ENCODE results near the gene ZNF311. TPM values are rescaled to one million over a fixed set of nuclear protein-coding genes. Genes with fewer than 3 reads are reported as not detected.

ZNF311 gene
- under 1 TPM; 0.33 to 0.64 TPM for total RNA-seq
- polyA plus RNA-seq = under 1 TPM in 1 of 2 donors, not detected in 1; 0.15 TPM

DNA sequence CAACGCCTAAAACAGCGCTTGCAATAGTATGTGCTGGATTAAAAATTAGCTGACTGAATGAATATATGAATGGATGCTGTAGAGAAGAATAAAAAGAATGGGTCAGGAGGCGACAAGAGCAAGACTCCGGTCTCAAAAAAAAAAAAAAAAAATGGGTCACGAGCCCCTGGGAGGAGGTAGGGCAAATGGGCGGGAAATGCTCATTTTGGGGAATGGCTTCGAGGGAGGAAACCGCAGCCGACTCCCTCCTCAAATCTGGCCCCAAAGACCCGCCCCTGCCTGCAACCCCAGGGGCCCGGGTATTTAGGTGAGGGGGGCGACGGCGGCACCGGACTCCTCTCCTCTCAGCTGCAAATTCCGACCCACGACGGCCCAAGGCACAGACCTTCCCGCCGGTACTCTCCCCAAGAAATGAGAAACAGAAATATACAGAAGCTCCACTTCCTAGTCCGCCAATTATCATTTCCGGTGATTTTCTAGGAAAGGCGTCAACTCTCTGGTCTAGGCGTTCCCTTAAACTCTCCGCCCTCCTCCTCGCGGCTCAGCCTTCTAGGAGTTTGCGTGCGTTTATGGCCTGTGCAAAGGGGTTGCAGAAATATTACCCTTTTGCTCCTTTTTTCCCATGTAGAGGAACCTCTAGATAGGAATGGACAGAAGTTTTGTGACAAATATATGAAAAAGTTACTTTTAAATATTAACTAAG is at the start of gene ZNF311:
Gene ZNF311 (minus strand): TSS at position 133 of the 703 bp plus-strand sequence. CDS start 1,361 bp downstream, outside the sequence.
- Mint-ChIP-seq H3K27ac (peak within 1 kb of the TSS; percentile 42 to 91 (median 81)), H3K4me3 (peak within 1 kb of the TSS; percentile 90 to 97 (median 93)), H3K9me3 (peaks cover 0 to 1% (median 0%) of the 10 kb centered on the region in 8 donors), H3K4me1 (peaks cover 12 to 31% (median 16%) of the 10 kb centered on the region in 4 donors), H3K36me3 (peaks cover 0 to 3% of the 10 kb centered on the region in 2 donors), H3K27me3 (no peaks in the 10 kb centered on the region)
- H3K4me3 ChIP-seq (ENCODE audit: low read length in 2 of 2) = peak within 1 kb of the TSS; percentile 21 to 52
- DNase-seq = peak; percentile 31 to 50 (median 41)
- intact Hi-C loops (cut with micrococcal nuclease) = no loop called here
- H3K36me3 ChIP-seq (ENCODE audit: insufficient read depth, low read length) = no peaks in the 10 kb centered on the region
- peaks cover 18% of the 10 kb centered on the region for H3K4me1 ChIP-seq (ENCODE audit: insufficient read depth, low read length)
- H3K27ac ChIP-seq (ENCODE audit: low read depth, low read length) = no peak within 1 kb of the TSS
- ChIA-PET CTCF (ENCODE audit: partially characterized antibody) (interaction anchor here (0.6 to 2.4 kb wide), 5 partner anchors 11 to 220 kb away, joined by 3 to 9 read pairs (median 3); no protein-coding TSS in a partner anchor), POLR2A (ENCODE audit: partially characterized antibody) (interaction anchor here (0.7 to 1.3 kb wide), 6 partner anchors 23 to 142 kb away, joined by 3 to 5 read pairs (median 3); partner anchors contain the start of gene TRIM27)
- H3K27me3 ChIP-seq (ENCODE audit: insufficient read depth, low read length) = no peaks in the 10 kb centered on the region
- H3K9me3 ChIP-seq (ENCODE audit: control insufficient read depth in 1 of 2, low read length in 2 of 2) = no peaks in the 10 kb centered on the region

DNA sequence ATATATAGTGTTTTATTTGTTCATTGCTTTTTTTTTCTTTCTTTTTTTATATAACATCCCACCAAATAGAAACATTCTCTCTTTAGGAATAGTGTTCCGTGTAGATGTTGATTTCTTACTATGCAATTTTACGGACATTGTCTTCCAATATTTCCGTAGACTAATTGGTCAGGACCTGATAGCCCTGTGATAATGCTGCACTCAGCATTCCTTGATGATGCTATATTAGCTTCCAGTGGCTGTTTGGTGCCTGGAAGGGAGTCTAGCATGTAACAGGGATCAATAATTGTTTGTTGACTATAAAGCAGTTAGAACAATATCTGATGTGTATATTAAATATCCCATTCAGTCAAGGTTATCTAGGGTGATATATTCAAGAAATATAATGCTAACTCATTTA is 46.6 kb upstream of the ZNF311 start:
- Histone ChIP-seq H3K4me3 (ENCODE audit: low read length in 2 of 2) (no peak overlapping the region), H3K9me3 (ENCODE audit: control insufficient read depth in 1 of 2, low read length in 2 of 2) (no peaks in the 10 kb centered on the region), H3K4me1 (ENCODE audit: insufficient read depth, low read length) (no peaks in the 10 kb centered on the region), H3K36me3 (ENCODE audit: insufficient read depth, low read length) (no peaks in the 10 kb centered on the region), H3K27me3 (ENCODE audit: insufficient read depth, low read length) (peaks cover 7% of the 10 kb centered on the region), H3K27ac (ENCODE audit: low read depth, low read length) (no peak overlapping the region)
- Mint-ChIP-seq H3K36me3 (no peaks in the 10 kb centered on the region), H3K4me1 (no peaks in the 10 kb centered on the region), H3K9me3 (peaks cover 0 to 12% (median 1%) of the 10 kb centered on the region in 8 donors), H3K27ac (no peak overlapping the region), H3K4me3 (no peak overlapping the region), H3K27me3 (peaks cover 32 to 43% of the 10 kb centered on the region in 2 donors)
- ChIA-PET CTCF (ENCODE audit: partially characterized antibody) (no interaction called here), POLR2A (ENCODE audit: partially characterized antibody) (no interaction called here)
- intact Hi-C loops (cut with micrococcal nuclease) = no loop called here
- DNase-seq = no peak

DNA sequence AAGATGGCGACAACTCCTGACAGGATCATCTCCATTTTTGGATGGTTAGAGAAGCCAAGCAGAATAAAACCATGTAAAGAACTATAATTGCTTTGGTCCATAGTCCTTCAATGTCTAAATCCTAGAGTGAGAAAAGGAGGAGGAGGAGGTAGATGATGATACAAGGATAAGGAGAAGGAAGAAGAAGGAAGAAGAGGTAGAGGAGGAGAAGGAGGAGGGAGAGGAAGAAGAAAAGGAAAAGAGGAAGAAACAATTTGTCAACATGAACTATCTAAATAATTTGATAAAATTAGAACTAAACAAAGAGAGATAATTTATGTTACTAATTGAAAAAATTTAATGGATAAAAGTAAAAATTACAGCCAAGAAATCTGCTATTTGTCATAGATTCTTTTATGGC is 40.0 kb upstream of the ZNF311 start, which contains the start of gene OR2W1:
Gene OR2W1 (minus strand): TSS at position 101 of the 400 bp plus-strand sequence. CDS start 0 bp downstream, at position 101.
- H3K27ac ChIP-seq (ENCODE audit: low read depth, low read length) = no peak within 1 kb of the TSS
- Mint-ChIP-seq H3K4me1 (no peaks in the 10 kb centered on the region), H3K4me3 (no peak within 1 kb of the TSS), H3K36me3 (no peaks in the 10 kb centered on the region), H3K9me3 (peaks cover 0 to 14% (median 5%) of the 10 kb centered on the region in 8 donors), H3K27me3 (peaks cover 30 to 40% of the 10 kb centered on the region in 2 donors), H3K27ac (no peak within 1 kb of the TSS)
- peaks cover 27% of the 10 kb centered on the region for H3K27me3 ChIP-seq (ENCODE audit: insufficient read depth, low read length)
- no peaks in the 10 kb centered on the region for H3K4me1 ChIP-seq (ENCODE audit: insufficient read depth, low read length)
- intact Hi-C loops (cut with micrococcal nuclease) = no loop called here
- H3K36me3 ChIP-seq (ENCODE audit: insufficient read depth, low read length) = no peaks in the 10 kb centered on the region
- DNase-seq = no peak
- H3K4me3 ChIP-seq (ENCODE audit: low read length in 2 of 2) = no peak within 1 kb of the TSS
- no peaks in the 10 kb centered on the region for H3K9me3 ChIP-seq (ENCODE audit: control insufficient read depth in 1 of 2, low read length in 2 of 2)
- ChIA-PET POLR2A (ENCODE audit: partially characterized antibody) (no interaction called here), CTCF (ENCODE audit: partially characterized antibody) (no interaction called here)

DNA sequence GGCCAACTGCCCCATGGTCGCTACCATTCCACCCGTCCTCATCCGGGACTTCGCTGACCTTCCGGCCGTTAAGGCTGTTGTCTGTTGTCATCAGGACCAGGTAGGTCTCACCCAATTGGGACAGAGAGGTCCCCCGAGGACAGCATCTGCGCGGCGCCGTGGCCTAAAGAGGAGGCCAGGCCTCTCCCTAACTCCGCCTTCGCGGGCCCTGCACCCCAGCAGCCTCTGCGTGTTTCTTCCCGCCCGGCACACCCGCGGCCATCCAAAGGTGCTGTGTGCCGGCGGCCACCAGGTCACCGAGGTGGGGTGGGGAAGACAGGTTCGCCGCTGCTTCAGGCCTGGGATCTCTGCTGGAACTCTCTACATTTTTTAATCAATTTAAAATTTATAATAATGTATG is 30.8 kb upstream of the ZNF311 start:
- ChIA-PET POLR2A (ENCODE audit: partially characterized antibody) (no interaction called here), CTCF (ENCODE audit: partially characterized antibody) (no interaction called here)
- no peak for DNase-seq
- Histone ChIP-seq H3K4me1 (ENCODE audit: insufficient read depth, low read length) (no peaks in the 10 kb centered on the region), H3K27me3 (ENCODE audit: insufficient read depth, low read length) (no peaks in the 10 kb centered on the region), H3K27ac (ENCODE audit: low read depth, low read length) (no peak overlapping the region), H3K36me3 (ENCODE audit: insufficient read depth, low read length) (no peaks in the 10 kb centered on the region), H3K4me3 (ENCODE audit: low read length in 2 of 2) (no peak overlapping the region), H3K9me3 (ENCODE audit: control insufficient read depth in 1 of 2, low read length in 2 of 2) (no peaks in the 10 kb centered on the region)
- H3K27me3 Mint-ChIP-seq = peaks cover 23 to 28% of the 10 kb centered on the region in 2 donors
- no peak overlapping the region for H3K27ac Mint-ChIP-seq
- H3K4me1 Mint-ChIP-seq = no peaks in the 10 kb centered on the region
- no peaks in the 10 kb centered on the region for H3K36me3 Mint-ChIP-seq
- H3K4me3 Mint-ChIP-seq = no peak overlapping the region
- no peaks in the 10 kb centered on the region for H3K9me3 Mint-ChIP-seq
- intact Hi-C loops (cut with micrococcal nuclease) = no loop called here

DNA sequence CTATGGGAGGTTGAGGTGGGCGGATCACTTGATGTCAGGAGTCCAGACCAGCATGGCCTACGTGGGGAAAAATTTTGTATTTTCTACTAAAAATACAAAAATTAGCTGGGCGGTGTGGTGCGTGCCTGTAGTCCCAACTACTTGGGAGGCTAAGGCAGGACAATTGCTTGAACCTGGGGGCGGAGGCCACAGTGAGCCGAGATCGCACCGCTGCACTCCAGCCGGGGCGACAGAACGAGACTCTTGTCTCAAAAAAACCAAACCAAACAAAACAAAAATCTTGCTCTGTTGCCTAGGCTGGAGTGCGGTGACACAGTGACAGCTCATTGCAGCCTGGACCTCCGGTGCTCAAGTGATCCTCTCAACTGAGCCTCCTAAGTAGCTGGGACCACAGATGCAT is 23.7 kb upstream of the ZNF311 start:
- Histone ChIP-seq H3K9me3 (ENCODE audit: control insufficient read depth in 1 of 2, low read length in 2 of 2) (no peaks in the 10 kb centered on the region), H3K4me1 (ENCODE audit: insufficient read depth, low read length) (no peaks in the 10 kb centered on the region), H3K27me3 (ENCODE audit: insufficient read depth, low read length) (peaks cover 8% of the 10 kb centered on the region), H3K4me3 (ENCODE audit: low read length in 2 of 2) (no peak overlapping the region), H3K36me3 (ENCODE audit: insufficient read depth, low read length) (no peaks in the 10 kb centered on the region), H3K27ac (ENCODE audit: low read depth, low read length) (no peak overlapping the region)
- H3K27ac Mint-ChIP-seq = no peak overlapping the region
- H3K27me3 Mint-ChIP-seq = peaks cover 34 to 42% of the 10 kb centered on the region in 2 donors
- no peaks in the 10 kb centered on the region for H3K36me3 Mint-ChIP-seq
- intact Hi-C loops (cut with micrococcal nuclease) = no loop called here
- CTCF ChIA-PET (ENCODE audit: partially characterized antibody) = no interaction called here
- no peak overlapping the region for H3K4me3 Mint-ChIP-seq
- H3K4me1 Mint-ChIP-seq = no peaks in the 10 kb centered on the region
- H3K9me3 Mint-ChIP-seq = peaks cover 0 to 3% (median 0%) of the 10 kb centered on the region in 8 donors
- DNase-seq = no peak
- POLR2A ChIA-PET (ENCODE audit: partially characterized antibody) = no interaction called here

DNA sequence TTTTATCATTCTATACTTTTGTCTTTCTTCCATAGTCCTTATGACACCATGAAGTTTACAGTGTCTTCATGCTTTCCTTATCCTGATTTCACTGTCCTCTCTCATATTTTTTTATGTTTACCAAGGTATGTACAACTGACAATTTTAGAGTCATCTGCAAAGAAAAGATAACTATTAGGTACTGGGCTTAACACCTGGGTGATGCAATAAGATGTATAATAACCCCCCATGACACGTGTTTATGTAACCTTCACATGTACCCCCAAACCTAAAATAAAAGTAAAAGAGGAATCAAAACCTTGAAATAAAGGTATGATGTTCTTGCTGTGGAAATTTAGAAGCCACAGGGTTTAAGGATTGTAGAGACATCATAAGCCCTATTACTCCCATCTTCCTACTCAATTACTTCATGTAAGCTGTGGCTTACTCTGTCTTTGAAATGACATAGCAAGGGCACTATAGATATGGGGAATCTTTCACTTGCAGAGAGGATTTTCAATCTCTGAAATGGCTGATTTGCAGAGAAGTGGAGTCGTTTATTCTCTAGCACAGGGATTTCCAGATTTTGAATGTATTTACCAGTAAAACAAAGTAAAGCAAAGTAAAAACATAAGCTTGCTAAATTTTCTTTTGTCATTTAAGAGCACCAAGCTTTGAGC is 20.9 kb upstream of the ZNF311 start:
- Mint-ChIP-seq H3K27me3 (peaks cover 37 to 47% of the 10 kb centered on the region in 2 donors), H3K27ac (no peak overlapping the region), H3K9me3 (peaks cover 0 to 11% (median 0%) of the 10 kb centered on the region in 8 donors), H3K4me3 (no peak overlapping the region), H3K4me1 (no peaks in the 10 kb centered on the region), H3K36me3 (no peaks in the 10 kb centered on the region)
- Histone ChIP-seq H3K4me3 (ENCODE audit: low read length in 2 of 2) (no peak overlapping the region), H3K27me3 (ENCODE audit: insufficient read depth, low read length) (peaks cover 8% of the 10 kb centered on the region), H3K4me1 (ENCODE audit: insufficient read depth, low read length) (no peaks in the 10 kb centered on the region), H3K36me3 (ENCODE audit: insufficient read depth, low read length) (no peaks in the 10 kb centered on the region), H3K9me3 (ENCODE audit: control insufficient read depth in 1 of 2, low read length in 2 of 2) (no peaks in the 10 kb centered on the region), H3K27ac (ENCODE audit: low read depth, low read length) (no peak overlapping the region)
- no peak for DNase-seq
- intact Hi-C loops (cut with micrococcal nuclease) = no loop called here
- CTCF ChIA-PET (ENCODE audit: partially characterized antibody) = no interaction called here
- POLR2A ChIA-PET (ENCODE audit: partially characterized antibody) = no interaction called here

DNA sequence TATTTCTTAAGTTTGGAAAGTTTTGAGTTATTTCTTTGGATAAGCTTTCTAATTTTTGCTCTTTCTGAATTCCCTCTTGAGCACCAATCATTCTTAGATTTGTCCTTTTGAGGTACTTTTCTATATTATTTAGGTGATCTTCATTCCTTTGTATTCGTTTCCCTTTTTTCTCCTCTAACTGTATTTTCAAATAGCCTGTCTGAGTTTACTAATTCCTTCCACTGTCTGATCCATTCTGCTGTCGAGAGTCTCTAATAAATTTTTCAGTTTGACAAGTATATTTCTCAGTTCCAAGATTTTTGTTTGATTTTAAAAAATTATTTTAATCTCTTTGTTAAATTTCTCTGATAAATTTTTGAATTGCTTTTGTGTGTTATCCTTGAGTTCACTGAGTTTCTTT is 16.3 kb upstream of the ZNF311 start:
- peaks cover 4 to 9% (median 6%) of the 10 kb centered on the region in 4 donors for H3K4me1 Mint-ChIP-seq
- CTCF ChIA-PET (ENCODE audit: partially characterized antibody) = interaction anchor here (2.0 to 4.1 kb wide), 3 partner anchors 179 to 337 kb away, joined by 4 to 40 read pairs (median 7); no protein-coding TSS in a partner anchor
- Histone ChIP-seq H3K4me1 (ENCODE audit: insufficient read depth, low read length) (peaks cover 1% of the 10 kb centered on the region), H3K4me3 (ENCODE audit: low read length in 2 of 2) (no peak overlapping the region), H3K36me3 (ENCODE audit: insufficient read depth, low read length) (no peaks in the 10 kb centered on the region), H3K9me3 (ENCODE audit: control insufficient read depth in 1 of 2, low read length in 2 of 2) (no peaks in the 10 kb centered on the region), H3K27ac (ENCODE audit: low read depth, low read length) (no peak overlapping the region), H3K27me3 (ENCODE audit: insufficient read depth, low read length) (peaks cover 4% of the 10 kb centered on the region)
- no peak for DNase-seq
- H3K27me3 Mint-ChIP-seq = peaks cover 28% of the 10 kb centered on the region in 2 donors
- H3K4me3 Mint-ChIP-seq = no peak overlapping the region
- H3K36me3 Mint-ChIP-seq = no peaks in the 10 kb centered on the region
- H3K9me3 Mint-ChIP-seq = peaks cover 0 to 11% (median 0%) of the 10 kb centered on the region in 8 donors
- intact Hi-C loops (cut with micrococcal nuclease) = no loop called here
- no peak overlapping the region for H3K27ac Mint-ChIP-seq
- POLR2A ChIA-PET (ENCODE audit: partially characterized antibody) = no interaction called here
